Activated naive CD8-positive, alpha-beta T cell (primary cell): Measurements from ENCODE around the gene PODXL.
"Not testable (repeated sequence)": the region's sequence is repeated elsewhere in the genome, so short reads cannot be mapped to it uniquely, and the experiment has no call there.

Experiments used
- H3K27ac Mint-ChIP-seq: one replicate; pipeline ENCODE4 v1.8.0; 2021; ENCODE audit warnings: mixed read lengths
- H3K27me3 Mint-ChIP-seq: one replicate; pipeline ENCODE4 v1.8.0; 2021; ENCODE audit warnings: mixed read lengths
- H3K36me3 Mint-ChIP-seq: one replicate; pipeline ENCODE4 v1.8.0; 2021; ENCODE audit warnings: mixed read lengths
- H3K4me1 Mint-ChIP-seq: one replicate; pipeline ENCODE4 v1.8.0; 2021; ENCODE audit warnings: low read depth, mixed read lengths
- H3K4me3 Mint-ChIP-seq: one replicate; pipeline ENCODE4 v1.8.0; 2021; ENCODE audit warnings: mild to moderate bottlenecking, mixed read lengths
- H3K9me3 Mint-ChIP-seq: one replicate; pipeline ENCODE4 v1.8.0; 2021; ENCODE audit warnings: low read depth, mixed read lengths

PODXL gene

DNA sequence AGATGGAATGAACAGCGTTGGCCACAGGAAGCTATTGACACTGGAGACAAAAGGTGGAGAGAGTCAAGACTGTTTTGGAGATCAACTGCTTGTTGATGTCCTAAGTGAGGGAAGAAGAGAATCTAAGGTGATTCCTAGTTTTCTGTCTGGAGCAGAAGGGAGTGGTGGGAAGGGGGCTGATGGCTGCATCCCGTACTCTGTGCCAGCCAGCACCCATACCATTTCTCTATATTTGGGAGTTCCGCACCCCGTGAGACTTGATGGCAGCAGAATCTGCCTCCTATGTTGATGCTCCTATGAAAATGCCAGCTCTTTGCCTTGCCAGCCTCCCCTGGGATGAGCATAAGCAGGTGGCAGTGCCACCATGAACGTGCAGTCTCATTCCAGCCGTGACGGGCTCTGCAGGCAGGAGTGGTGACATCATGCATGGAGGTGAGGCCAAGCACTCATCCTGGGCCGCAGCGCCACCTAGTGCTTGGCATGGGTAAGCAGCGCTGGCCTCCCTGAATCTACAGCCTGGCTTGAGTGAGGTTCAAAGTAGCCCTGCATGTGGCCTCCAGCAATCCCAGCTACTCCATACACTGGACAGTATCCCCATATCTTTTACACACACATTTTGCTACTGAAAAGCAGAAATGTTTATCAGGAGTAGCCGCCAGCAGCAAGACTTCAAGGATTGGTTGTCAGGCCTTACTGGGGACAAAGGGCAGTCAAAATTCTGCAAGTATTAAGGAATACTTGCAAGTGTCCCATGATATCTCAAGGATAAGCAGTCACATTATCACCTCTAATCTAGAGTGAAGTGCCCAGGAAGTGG is 43.0 kb downstream of the PODXL start:
- Mint-ChIP-seq H3K4me1 (peaks cover 17% of the 10 kb centered on the region), H3K27ac (peak overlapping the region; percentile 28), H3K4me3 (peak overlapping the region; percentile 5), H3K36me3 (peaks cover 2% of the 10 kb centered on the region), H3K9me3 (no peaks in the 10 kb centered on the region), H3K27me3 (peaks cover 5% of the 10 kb centered on the region)

DNA sequence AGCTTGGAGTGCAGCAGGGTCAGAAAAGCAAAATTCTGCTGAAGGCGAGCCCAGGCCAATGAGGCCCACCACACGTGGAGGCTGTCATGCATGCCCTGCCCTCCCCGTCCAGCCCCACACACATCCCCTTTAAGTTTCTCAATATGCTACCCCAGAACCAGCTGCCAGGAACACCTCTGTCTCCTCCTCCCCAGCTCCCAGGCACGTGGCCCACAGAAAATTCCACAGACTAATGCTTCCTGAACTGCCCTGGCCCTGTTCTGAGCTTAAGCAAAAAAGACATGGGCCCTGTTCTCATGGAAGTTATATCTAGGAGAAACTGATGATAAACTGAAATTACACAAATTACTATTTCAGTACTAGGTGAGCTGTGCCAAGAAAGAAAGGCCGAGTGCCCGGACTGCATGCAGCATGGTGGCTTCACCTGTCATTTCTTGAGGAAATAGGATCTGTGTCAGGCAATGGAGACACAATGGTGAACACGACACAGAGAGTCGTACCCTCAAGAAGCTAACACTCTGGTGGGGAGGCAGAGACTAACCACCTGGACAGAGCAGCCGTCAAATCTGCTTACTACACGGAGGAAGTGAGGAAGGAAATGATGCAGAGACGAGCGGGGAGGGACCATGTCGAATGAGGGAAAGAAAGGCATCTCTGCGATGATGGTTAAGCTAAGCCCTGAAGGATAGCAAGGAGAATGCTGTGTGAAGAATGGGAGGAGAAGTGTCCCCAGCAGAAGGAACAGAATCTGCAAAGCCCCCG is 44.5 kb downstream of the PODXL start:
- peak overlapping the region; percentile 9 for H3K4me3 Mint-ChIP-seq
- no peak overlapping the region for H3K27ac Mint-ChIP-seq
- peaks cover 25% of the 10 kb centered on the region for H3K4me1 Mint-ChIP-seq
- H3K36me3 Mint-ChIP-seq = peaks cover 2% of the 10 kb centered on the region
- H3K27me3 Mint-ChIP-seq = peaks cover 6% of the 10 kb centered on the region
- no peaks in the 10 kb centered on the region for H3K9me3 Mint-ChIP-seq

DNA sequence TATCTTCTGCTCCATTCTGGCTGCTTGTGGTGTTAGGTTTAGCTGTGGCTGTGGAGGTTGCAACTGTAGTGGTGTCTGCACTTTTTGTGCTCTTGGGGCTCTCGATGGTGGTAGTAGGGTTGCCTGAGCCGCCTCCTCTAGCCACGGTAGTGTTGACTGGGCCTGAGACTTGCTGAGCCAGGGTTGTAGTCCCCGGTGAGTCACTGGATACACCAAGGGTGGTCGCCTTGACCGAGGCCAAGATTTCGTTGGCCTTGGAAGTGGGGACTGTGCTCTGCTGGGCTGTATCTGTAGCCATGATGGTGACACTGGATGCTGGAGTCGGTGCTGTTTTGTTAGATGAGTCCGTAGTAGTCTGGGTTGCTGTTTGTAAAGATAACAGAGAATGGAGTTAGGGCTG is 45.4 kb downstream of the PODXL start:
- Mint-ChIP-seq H3K27me3 (peaks cover 6% of the 10 kb centered on the region), H3K27ac (no peak overlapping the region), H3K4me1 (peaks cover 25% of the 10 kb centered on the region), H3K36me3 (peaks cover 2% of the 10 kb centered on the region), H3K4me3 (no peak overlapping the region), H3K9me3 (no peaks in the 10 kb centered on the region)

DNA sequence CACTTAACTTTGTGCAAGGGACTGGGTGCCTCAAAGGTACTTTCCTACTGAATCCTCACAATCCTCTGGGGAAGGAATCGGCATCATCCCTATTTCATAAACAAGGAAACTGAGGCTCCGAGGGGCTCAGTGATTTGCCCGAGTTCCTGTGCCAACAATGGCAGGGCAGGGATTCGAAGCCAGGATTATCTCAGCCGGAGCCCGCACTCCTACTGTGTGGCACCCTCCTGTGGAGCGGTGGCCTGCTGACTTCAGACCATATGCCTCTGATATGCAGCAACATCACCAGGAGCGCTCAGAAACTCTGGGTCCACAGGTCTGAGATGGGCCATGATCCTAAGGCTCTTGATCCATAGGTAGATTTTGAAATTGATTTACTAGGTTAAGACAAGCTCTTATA is 46.6 kb downstream of the PODXL start:
- peaks cover 2% of the 10 kb centered on the region for H3K36me3 Mint-ChIP-seq
- peaks cover 6% of the 10 kb centered on the region for H3K27me3 Mint-ChIP-seq
- no peaks in the 10 kb centered on the region for H3K9me3 Mint-ChIP-seq
- no peak overlapping the region for H3K27ac Mint-ChIP-seq
- peaks cover 29% of the 10 kb centered on the region for H3K4me1 Mint-ChIP-seq
- H3K4me3 Mint-ChIP-seq = no peak overlapping the region

DNA sequence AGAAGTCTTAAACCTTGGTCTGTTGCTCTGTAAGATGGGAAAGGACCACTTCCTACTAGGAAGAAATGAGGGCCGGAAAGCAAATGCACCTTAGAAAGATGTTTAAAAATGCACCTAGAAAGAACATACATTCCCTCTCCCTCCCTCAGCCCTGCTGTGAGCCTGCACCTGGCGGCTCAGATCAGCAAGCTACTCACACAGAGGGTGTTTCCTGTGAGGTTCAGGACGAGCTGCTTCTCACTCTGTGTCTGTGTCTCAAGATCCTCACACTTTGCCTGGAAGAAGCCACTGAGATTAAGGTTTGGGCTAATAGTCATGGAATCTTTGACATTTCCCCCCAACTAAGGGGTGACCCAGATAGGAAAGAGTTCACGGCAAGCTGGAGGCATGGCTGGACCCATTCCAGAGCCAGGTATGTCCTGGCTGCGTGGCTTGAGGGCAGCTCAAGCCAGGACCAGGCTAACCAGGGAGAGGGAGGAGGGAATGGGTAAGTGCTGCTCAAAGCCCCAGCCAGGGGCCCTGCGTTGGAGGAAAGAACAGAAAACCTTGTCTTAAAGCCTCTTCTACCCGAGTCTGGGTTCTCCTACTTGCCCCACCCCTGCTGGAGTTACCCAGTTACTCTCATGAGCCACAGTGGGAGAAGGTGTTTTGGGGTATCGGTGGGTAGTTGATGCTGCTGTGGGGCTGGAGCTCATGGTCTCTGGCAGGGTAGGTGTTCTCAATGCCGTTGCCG is 47.5 kb downstream of the PODXL start:
- peak overlapping the region; percentile 3 for H3K27ac Mint-ChIP-seq
- H3K36me3 Mint-ChIP-seq = peaks cover 2% of the 10 kb centered on the region
- no peaks in the 10 kb centered on the region for H3K9me3 Mint-ChIP-seq
- peaks cover 32% of the 10 kb centered on the region for H3K4me1 Mint-ChIP-seq
- no peak overlapping the region for H3K4me3 Mint-ChIP-seq
- peaks cover 6% of the 10 kb centered on the region for H3K27me3 Mint-ChIP-seq

DNA sequence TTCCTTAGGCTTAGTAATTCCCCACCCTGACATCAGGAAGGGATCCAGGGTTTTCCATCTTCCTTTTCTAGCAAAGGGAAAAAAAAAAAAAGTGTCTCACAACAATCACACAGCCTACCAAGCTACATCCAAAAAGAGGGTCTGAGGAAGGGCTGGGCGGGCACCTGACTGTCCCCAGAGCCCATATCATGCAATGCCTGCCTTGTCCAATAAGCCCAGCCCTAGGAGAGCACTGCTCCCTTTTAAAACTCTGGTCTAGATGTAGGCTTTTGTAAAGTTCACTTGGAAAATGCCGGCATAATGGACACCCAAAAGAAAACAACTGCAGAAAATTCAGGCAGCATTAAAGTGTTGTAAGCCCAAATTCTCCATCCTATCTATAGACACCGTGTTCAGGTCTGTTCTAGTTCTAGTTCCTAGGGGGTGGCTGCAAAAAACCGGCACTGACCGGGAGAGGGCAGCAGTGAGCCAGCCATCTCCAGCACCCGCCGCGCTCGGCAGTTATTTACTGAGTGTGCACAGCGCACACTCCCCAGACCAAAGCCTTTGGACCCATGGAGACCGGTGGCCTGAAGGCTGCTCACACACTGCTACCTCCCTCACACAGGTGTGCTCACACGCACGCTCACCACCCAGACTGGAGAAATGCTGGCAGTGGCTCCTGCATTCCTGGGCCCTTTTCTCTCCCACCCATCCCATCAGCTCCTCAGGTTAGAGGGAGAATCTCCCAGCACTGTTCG is 48.7 kb downstream of the PODXL start:
- Mint-ChIP-seq H3K27me3 (peaks cover 6% of the 10 kb centered on the region), H3K4me1 (peaks cover 29% of the 10 kb centered on the region), H3K9me3 (no peaks in the 10 kb centered on the region), H3K27ac (no peak overlapping the region), H3K4me3 (peak overlapping the region; percentile 47), H3K36me3 (peaks cover 2% of the 10 kb centered on the region)

DNA sequence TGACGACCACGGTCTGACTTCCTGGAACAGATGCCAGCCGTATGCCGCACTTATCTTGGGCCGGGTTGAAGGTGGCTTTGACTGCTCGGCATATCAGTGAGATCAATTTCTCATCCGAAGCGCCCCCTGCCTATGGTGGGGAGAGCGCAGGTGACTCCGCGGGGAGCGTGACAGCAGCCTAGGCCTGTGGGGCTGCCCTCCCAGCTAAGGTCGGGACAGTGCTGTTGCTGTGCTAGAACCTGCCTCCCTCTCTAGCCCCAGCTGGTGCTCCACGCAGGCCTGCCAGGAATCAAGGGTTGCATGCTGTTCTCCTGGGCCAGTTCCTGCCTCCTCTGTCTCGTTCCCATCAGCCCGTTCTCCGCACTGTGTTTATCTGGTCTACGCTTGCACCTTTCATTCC is 49.8 kb downstream of the PODXL start:
- Mint-ChIP-seq H3K36me3 (no peaks in the 10 kb centered on the region), H3K4me1 (peaks cover 36% of the 10 kb centered on the region), H3K4me3 (no peak overlapping the region), H3K27me3 (peaks cover 5% of the 10 kb centered on the region), H3K27ac (no peak overlapping the region), H3K9me3 (no peaks in the 10 kb centered on the region)

DNA sequence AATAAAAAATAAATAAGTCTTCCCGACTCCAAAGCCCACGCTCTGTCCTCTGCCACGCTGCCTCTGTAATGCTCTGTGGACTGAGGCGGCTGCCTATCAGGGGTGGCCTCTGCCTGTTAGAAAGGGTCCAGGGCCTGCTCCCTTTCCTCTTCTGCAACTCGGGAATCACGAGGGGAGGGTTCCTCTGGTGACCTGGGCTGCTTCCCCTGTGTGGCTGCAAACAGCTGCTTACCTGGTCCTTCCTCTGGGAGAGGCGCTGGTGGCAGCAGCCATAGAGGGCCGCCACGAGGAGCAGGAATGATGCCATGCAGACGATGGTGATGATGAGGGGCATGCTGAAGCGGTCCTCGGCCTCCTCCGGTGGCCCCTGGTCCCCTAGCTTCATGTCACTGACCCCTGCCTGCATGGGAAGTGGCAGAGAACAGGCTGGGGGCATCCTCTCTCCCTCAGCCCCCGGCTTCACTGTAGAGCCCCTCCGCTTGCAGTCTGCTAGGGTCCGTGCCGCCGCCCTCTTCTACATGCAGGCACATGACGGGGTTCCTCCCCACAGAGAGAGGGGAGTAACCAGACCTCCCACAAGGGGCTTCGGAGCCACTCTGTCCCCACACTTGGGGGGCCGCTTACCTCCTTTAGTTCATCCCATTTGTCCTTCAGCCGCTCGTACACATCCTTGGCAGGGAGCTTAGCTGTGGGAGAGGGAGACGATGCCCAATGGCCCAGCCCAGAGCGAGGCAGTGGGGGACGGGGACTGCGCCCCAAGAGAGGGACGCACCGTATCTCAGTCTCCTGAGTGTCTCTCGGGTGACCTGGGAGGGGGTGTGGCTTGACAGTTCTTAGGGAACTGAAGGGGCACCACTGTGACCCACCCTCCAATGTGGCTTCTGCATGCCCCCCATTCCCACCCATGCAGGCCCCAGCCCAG is 50.5 kb downstream of the PODXL start:
- H3K4me3 Mint-ChIP-seq = no peak overlapping the region
- H3K9me3 Mint-ChIP-seq = no peaks in the 10 kb centered on the region
- H3K4me1 Mint-ChIP-seq = peaks cover 43% of the 10 kb centered on the region
- peaks cover 5% of the 10 kb centered on the region for H3K27me3 Mint-ChIP-seq
- H3K36me3 Mint-ChIP-seq = no peaks in the 10 kb centered on the region
- H3K27ac Mint-ChIP-seq = no peak overlapping the region

DNA sequence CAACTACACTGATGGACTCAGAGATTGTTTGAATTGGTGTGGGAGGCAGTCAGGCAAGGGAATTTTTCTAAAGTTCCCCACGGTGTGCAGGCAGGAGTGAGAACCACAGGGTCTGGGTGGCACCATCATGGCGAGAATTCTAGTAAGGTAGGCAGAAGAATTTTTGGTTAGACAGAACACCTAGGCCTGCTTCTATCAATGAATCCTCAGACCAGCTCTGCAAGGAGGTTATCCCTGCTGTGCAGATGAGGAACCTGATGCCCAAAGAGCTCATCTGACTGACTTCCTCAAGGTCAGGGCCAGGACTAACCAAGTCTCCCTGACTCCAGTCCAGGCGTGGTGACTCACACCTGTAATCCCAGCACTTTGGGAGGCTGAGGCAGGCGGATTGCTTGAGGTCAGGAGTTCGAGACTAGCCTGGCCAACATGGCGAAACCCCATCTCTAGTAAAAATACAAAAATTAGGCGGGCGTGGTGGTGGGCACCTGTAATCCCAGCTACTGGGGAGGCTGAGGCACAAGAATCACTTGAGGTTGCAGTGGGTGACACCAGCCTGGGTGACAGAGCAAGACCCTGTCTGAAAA is 51.3 kb downstream of the PODXL start:
- H3K9me3 Mint-ChIP-seq, H3K27ac Mint-ChIP-seq, H3K4me3 Mint-ChIP-seq, H3K36me3 Mint-ChIP-seq, H3K27me3 Mint-ChIP-seq: not testable (repeated sequence)
- H3K4me1 Mint-ChIP-seq = peaks cover 50% of the 10 kb centered on the region

DNA sequence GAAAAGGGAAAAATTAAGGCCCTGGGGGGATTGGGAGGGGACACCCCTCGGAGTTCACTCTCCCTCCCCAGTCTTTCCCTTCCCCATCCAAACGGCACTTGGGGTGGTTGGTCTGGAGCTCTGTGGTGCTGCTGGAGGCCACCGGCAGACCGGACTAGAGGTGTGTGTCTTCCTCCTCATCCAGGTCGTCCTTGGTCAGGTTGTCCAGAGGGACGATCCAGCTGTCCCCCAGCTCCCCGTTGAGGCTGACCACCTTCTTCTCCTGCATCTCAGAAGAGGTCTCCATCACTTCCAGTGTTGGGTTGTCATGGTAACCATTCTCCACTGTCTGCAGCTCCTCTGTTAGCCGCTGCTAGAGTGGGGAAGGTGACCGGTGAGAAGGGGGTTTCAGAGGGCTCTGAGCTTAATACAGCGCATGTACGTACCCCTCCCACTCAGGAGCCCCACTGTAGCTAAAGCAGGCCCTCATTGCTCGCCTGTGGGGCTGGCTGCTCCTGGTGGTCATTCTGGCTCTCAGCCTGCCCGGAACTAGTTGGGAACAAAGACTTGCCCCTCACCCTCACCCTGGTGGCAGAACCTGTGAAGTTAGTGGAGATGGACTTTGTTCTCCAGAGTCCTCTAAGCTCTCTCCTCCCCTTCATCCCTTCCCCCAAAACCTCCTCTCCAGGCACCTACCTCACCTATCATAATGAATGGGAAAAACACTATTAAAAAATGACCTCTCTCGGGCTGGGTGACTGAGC is 52.1 kb downstream of the PODXL start:
- no peak overlapping the region for H3K4me3 Mint-ChIP-seq
- H3K27me3 Mint-ChIP-seq = peaks cover 5% of the 10 kb centered on the region
- H3K9me3 Mint-ChIP-seq = no peaks in the 10 kb centered on the region
- no peak overlapping the region for H3K27ac Mint-ChIP-seq
- peaks cover 53% of the 10 kb centered on the region for H3K4me1 Mint-ChIP-seq
- no peaks in the 10 kb centered on the region for H3K36me3 Mint-ChIP-seq

DNA sequence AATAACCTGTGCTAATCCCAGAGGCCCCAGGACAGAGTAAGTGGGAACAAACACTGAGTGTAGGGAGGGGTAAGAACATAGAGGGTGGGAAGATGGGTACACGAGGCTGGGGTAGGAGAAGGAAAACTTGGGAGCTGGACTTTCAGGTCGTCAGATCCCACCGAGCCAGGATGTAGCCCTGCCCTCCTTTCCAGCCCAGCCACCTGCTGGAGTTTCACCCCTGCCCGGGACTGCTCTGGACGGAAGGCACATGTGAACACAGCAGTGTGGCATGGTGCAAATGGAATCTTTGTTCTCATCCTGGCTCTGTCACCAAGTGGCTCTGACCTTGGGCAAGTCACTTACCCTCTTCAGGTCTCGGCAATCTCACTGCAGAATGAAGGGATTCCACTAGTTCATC is 52.8 kb downstream of the PODXL start:
- H3K4me3 Mint-ChIP-seq = no peak overlapping the region
- no peaks in the 10 kb centered on the region for H3K36me3 Mint-ChIP-seq
- no peak overlapping the region for H3K27ac Mint-ChIP-seq

DNA sequence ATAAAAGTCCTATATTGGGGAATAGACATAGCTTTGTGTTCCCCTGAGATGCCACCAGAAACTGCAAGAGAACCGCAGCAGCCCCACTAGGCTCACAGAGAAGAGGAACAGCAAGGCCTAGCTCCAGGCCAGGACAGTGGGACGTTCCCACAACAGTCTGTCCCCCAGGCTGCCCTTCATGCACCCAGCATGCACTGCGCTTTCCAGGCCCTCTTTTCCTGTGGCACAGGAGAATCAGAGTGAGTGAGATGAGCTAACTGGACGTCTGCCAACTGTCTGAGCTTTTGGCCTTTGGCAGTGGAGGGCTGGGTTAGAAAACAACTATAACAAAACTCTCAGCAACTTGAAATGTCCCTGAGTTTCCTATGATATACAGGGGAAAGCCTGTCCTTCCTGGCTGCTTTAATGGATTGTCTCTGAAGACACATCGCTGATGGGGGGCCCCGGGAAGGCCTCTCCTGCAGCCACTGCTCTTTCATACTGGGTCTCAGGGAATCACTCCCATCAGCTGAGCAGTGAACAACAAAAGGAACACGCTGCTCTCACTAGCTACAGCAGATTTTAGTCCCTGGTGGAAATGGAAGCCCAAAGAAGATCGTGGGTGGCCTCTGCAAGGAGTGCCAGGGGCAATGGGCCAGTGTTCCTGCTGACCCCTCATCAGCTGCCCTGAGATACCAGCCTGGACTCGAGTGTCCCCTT is 53.5 kb downstream of the PODXL start:
- Mint-ChIP-seq H3K36me3 (no peaks in the 10 kb centered on the region), H3K4me1 (peaks cover 44% of the 10 kb centered on the region), H3K4me3 (no peak overlapping the region), H3K9me3 (no peaks in the 10 kb centered on the region), H3K27me3 (no peaks in the 10 kb centered on the region), H3K27ac (peak overlapping the region; percentile 54)

More for the DNA sequence above, 52.8 kb downstream of the PODXL start:
- peaks cover 1% of the 10 kb centered on the region for H3K27me3 Mint-ChIP-seq
- no peaks in the 10 kb centered on the region for H3K9me3 Mint-ChIP-seq
- H3K4me1 Mint-ChIP-seq = peaks cover 49% of the 10 kb centered on the region
